Loucy (cell line): ENCODE results near the gene FSTL3.
"Not testable (repeated sequence)": the region's sequence is repeated elsewhere in the genome, so short reads cannot be mapped to it uniquely, and the experiment has no call there.

Experiments used
- H2AFZ ChIP-seq: fragments of 200-600 bp; sonication (generic); 2 replicates; pipeline ENCODE4 v1.6.0; 2016; ENCODE audit warnings: antibody characterized with exemption, mild to moderate bottlenecking, low read length, moderate library complexity
- H3F3A ChIP-seq: fragments of 200-600 bp; 2 replicates; pipeline ENCODE4 v1.6.0; 2016; ENCODE audit warnings: antibody characterized with exemption, low read depth, mild to moderate bottlenecking
- H3K27me3 ChIP-seq: fragments of 200-600 bp; sonication (generic); 2 replicates; pipeline ENCODE4 v1.6.1; 2014; ENCODE audit warnings: low read length, mild to moderate bottlenecking; ENCODE audit not compliant: insufficient read depth, poor library complexity, severe bottlenecking
- H3K36me3 ChIP-seq: fragments of 200-600 bp; sonication (generic); 2 replicates; pipeline ENCODE4 v1.6.1; 2016; ENCODE audit warnings: low read length; ENCODE audit not compliant: insufficient read depth
- H3K4me1 ChIP-seq: fragments of 200-600 bp; sonication (generic); 2 replicates; pipeline ENCODE4 v1.5.1; 2014; ENCODE audit warnings: low read length, mild to moderate bottlenecking; ENCODE audit not compliant: insufficient read depth, poor library complexity, severe bottlenecking
- H3K4me2 ChIP-seq: fragments of 200-600 bp; sonication (generic); 2 replicates; pipeline ENCODE4 v1.6.0; 2014; ENCODE audit warnings: antibody characterized with exemption, low read length, low read depth, mild to moderate bottlenecking; ENCODE audit not compliant: poor library complexity, severe bottlenecking
- H3K4me3 ChIP-seq: fragments of 200-600 bp; sonication (generic); 2 replicates; pipeline ENCODE4 v1.5.1; 2014; ENCODE audit warnings: low read length, mild to moderate bottlenecking, mixed read lengths; ENCODE audit not compliant: poor library complexity, severe bottlenecking
- H3K79me2 ChIP-seq: fragments of 200-600 bp; sonication (generic); 2 replicates; pipeline ENCODE4 v1.6.1; 2014; ENCODE audit warnings: low read length; ENCODE audit not compliant: insufficient read depth
- H3K9ac ChIP-seq: fragments of 200-600 bp; sonication (generic); 2 replicates; pipeline ENCODE4 v1.6.0; 2014; ENCODE audit warnings: mild to moderate bottlenecking, low read depth, low read length, moderate library complexity; ENCODE audit not compliant: poor library complexity, severe bottlenecking
- H3K9me2 ChIP-seq: fragments of 200-600 bp; sonication (generic); replicated peaks from 2 replicates; pipeline ENCODE4 v1.6.1; 2016; ENCODE audit warnings: low read depth, low read length, mixed read lengths
- H3K9me3 ChIP-seq: fragments of 200-600 bp; sonication (generic); 2 replicates; pipeline ENCODE4 v1.6.1; 2014; ENCODE audit warnings: mild to moderate bottlenecking, antibody characterized with exemption, low read length, low read depth; ENCODE audit not compliant: insufficient read depth
- H4K20me1 ChIP-seq: fragments of 200-600 bp; sonication (generic); 2 replicates; pipeline ENCODE4 v1.6.0; 2014; ENCODE audit warnings: antibody characterized with exemption, low read length, mild to moderate bottlenecking; ENCODE audit not compliant: insufficient read depth, poor library complexity, severe bottlenecking
- EZH2phosphoT487 ChIP-seq: fragments of 200-600 bp; IDR thresholded peaks from 2 replicates; pipeline ENCODE4 v1.6.1; 2018; ENCODE audit warnings: antibody characterized with exemption, mild to moderate bottlenecking, moderate library complexity, borderline replicate concordance
- TF ChIP-seq, protein P1 (sequence below): fragments of 200-600 bp; sonication (generic); conservative IDR thresholded peaks from 2 replicates; pipeline ENCODE4 v1.5.1; 2014; ENCODE audit warnings: mild to moderate bottlenecking, antibody characterized with exemption, low read length

The FSTL3 gene

DNA sequence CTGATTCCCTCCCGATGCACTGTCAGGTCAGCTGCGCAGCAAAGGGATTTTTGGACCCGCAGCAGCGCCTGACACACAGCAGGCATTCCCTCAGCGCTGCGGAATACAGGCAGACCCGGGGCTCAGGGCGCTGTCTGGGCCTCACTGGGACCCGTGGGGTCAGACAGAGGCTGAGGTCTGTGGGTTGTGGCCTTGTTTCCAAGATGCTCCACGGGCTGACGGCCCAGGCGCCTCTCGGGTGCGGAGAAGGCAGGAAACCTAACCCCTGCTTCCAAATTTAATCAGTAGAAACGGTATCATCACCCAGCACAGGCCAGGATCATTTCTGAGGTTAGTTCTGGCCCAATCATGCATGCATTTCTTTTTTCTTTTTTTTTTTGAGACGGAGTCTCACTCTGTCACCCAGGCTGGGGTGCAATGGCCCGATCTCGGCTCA, 12.5 kb upstream of the FSTL3 start:
- H3K79me2 ChIP-seq: peaks cover 43% of the 10 kb centered on the region
- H2AFZ ChIP-seq: peak overlapping the region; percentile 95
- H3K9me2 ChIP-seq: no peaks in the 10 kb centered on the region
- H3K9me3 ChIP-seq: no peaks in the 10 kb centered on the region
- TF ChIP-seq, protein P1, sequence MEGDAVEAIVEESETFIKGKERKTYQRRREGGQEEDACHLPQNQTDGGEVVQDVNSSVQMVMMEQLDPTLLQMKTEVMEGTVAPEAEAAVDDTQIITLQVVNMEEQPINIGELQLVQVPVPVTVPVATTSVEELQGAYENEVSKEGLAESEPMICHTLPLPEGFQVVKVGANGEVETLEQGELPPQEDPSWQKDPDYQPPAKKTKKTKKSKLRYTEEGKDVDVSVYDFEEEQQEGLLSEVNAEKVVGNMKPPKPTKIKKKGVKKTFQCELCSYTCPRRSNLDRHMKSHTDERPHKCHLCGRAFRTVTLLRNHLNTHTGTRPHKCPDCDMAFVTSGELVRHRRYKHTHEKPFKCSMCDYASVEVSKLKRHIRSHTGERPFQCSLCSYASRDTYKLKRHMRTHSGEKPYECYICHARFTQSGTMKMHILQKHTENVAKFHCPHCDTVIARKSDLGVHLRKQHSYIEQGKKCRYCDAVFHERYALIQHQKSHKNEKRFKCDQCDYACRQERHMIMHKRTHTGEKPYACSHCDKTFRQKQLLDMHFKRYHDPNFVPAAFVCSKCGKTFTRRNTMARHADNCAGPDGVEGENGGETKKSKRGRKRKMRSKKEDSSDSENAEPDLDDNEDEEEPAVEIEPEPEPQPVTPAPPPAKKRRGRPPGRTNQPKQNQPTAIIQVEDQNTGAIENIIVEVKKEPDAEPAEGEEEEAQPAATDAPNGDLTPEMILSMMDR: no peak
- TF ChIP-seq EZH2phosphoT487: no peak
- H3K27me3 ChIP-seq: peaks cover 7% of the 10 kb centered on the region
- H3K4me1 ChIP-seq: peaks cover 24% of the 10 kb centered on the region
- no peaks in the 10 kb centered on the region for H3F3A ChIP-seq
- H3K4me3 ChIP-seq: peak overlapping the region; percentile 77
- peak overlapping the region; percentile 97 for H3K4me2 ChIP-seq
- peak overlapping the region; percentile 78 for H3K9ac ChIP-seq
- peaks cover 42% of the 10 kb centered on the region for H4K20me1 ChIP-seq
- H3K36me3 ChIP-seq: no peaks in the 10 kb centered on the region; the same call in 1 of the 2 replicates

DNA sequence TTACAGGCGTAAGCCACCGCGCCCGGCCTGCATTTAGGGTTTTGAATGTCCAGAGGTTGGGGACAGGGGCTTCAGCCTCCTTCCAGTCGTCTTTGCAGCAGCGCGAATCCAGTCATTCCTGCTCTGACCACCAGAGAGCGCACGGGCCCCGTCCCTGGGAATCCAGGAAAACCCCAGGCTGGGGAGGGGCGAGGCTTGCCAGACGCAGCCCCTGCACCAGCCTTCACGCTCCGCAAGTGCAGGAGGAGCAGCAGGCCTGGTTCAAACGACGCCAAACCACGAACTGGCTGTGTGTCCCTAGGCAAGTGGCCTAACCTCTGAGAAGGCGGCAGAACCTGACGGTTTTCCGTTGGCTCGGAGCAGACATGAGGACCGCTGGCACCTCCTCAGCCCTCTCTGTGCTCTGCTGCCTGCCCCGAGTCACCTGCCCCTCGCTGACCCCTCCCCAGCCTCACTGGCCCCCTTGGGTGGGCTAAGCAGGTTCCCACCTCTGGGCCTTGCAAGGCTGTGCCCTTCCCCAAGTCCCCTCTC, 11.2 kb upstream of the FSTL3 start:
- peak overlapping the region; percentile 10 for H3K4me2 ChIP-seq
- no peak for TF ChIP-seq EZH2phosphoT487
- TF ChIP-seq, protein P1: peak; percentile 83

GRCh38 chr19:666985-667573, 9.1 kb upstream of the FSTL3 start:
- not testable (repeated sequence) for H3K36me3 ChIP-seq

More for the DNA sequence above, 11.2 kb upstream of the FSTL3 start:
- H3K4me3 ChIP-seq: no peak overlapping the region
- peaks cover 30% of the 10 kb centered on the region for H3K79me2 ChIP-seq
- no peaks in the 10 kb centered on the region for H3K9me3 ChIP-seq
- no peak overlapping the region for H3K9ac ChIP-seq
- peaks cover 7% of the 10 kb centered on the region for H3K27me3 ChIP-seq
- no peaks in the 10 kb centered on the region for H3K9me2 ChIP-seq
- H4K20me1 ChIP-seq: peaks cover 29% of the 10 kb centered on the region
- no peaks in the 10 kb centered on the region for H3K36me3 ChIP-seq
- no peak overlapping the region for H2AFZ ChIP-seq
- H3F3A ChIP-seq: no peaks in the 10 kb centered on the region
- H3K4me1 ChIP-seq: peaks cover 23% of the 10 kb centered on the region

DNA sequence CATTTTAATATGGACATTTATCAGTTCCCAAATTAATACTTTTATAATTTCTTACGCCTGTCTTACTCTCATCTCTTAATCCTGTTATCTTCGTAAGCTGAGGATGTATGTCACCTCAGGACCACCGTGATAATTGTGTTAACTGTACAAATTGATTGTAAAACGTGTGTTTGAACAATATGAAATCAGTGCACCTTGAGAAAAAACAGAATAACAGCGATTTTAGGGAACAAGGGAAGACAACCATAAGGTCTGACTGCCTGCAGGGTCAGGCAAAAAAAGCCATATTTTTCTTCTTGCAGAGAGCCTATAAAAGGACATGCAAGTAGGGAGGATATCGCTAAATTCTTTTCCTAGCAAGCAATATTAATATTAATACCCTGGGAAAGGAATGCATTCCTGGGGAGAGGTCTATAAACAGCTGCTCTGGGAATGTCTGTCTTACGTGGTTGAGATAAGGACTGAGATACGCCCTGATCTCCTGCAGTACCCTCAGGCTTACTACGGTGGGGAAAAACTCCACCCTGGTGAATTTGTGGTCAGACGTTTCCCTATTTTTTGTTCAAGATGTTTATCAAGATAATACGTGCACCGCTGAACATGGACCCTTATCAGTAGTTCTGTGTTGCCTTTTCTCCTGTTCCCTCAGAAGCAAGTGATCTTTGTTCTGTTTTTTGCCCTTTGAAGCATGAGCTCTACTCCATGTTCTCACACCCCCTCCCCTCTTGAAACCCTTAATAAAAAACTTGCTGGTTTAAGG, 7.3 kb upstream of the FSTL3 start:
- not testable (repeated sequence) for H3K9me2 ChIP-seq, H3K4me2 ChIP-seq, H3K4me3 ChIP-seq, H3F3A ChIP-seq, H3K4me1 ChIP-seq, H2AFZ ChIP-seq, H3K27me3 ChIP-seq, H4K20me1 ChIP-seq, H3K79me2 ChIP-seq, H3K9me3 ChIP-seq, H3K36me3 ChIP-seq, H3K9ac ChIP-seq

More at GRCh38 chr19:666985-667573, 9.1 kb upstream of the FSTL3 start:
- not testable (repeated sequence) for H3K9me3 ChIP-seq, H3K9me2 ChIP-seq, H3K9ac ChIP-seq, H3F3A ChIP-seq, H3K79me2 ChIP-seq, H3K27me3 ChIP-seq, H3K4me2 ChIP-seq, H2AFZ ChIP-seq, H3K4me3 ChIP-seq, H4K20me1 ChIP-seq, H3K4me1 ChIP-seq
